ENCODE results near the gene SRP9. TPM values are rescaled to one million over a fixed set of nuclear protein-coding genes. Genes with fewer than 3 reads are reported as not detected.

The SRP9 gene
- total and polyA plus RNA-seq, 10 of the 15 experiments (the other 5 are each of a cell fraction or from before 2014, with no cell fraction given) = 248 to 1,200 (median 514) TPM

GRCh38 chr1:225811622-225812487 is 34.2 kb downstream of the SRP9 start:
- Histone ChIP-seq H3K27me3 (replicated peaks in 1 of 2; ENCODE audit: control insufficient read depth in 2 of 2, insufficient read depth in 2 of 2, low read length in 1 of 2) (no peaks in the 10 kb centered on the region), H3K9me3 (replicated peaks; ENCODE audit: control insufficient read depth, insufficient read depth, low read length) (no peaks in the 10 kb centered on the region), H3K4me2 (ENCODE audit: control insufficient read depth, insufficient read depth) (no peak overlapping the region), H3K4me3 (no peak overlapping the region), H3K79me2 (ENCODE audit: control insufficient read depth, insufficient read depth, low read length) (no peaks in the 10 kb centered on the region), H4K20me1 (ENCODE audit: control insufficient read depth, insufficient read depth) (no peaks in the 10 kb centered on the region), H2AFZ (ENCODE audit: control insufficient read depth, low read depth, low read length) (no peak overlapping the region), H3K9ac (ENCODE audit: control insufficient read depth, insufficient read depth, low read length) (no peak overlapping the region), H3K27ac (ENCODE audit: control insufficient read depth, insufficient read depth) (no peak overlapping the region), H3K36me3 (ENCODE audit: control insufficient read depth in 2 of 2, insufficient read depth in 2 of 2, low read length in 1 of 2) (no peaks in the 10 kb centered on the region), H3K4me1 (ENCODE audit: control insufficient read depth, insufficient read depth, low read length) (no peaks in the 10 kb centered on the region)
- 64% methylated on average over 10 of the region's 10 CpGs for WGBS (ENCODE audit: insufficient coverage, insufficient replicate concordance, low lambda C conversion rate, missing lambda C conversion rate)
- FAIRE-seq = no peak
- in situ Hi-C loops (cut with MboI) (no loop called here), intact Hi-C loops (cut with micrococcal nuclease; ENCODE audit: unreplicated experiment) (no loop called here)
- ATAC-seq = no peak
- ChIA-PET SMC1A (ENCODE audit: uncharacterized antibody, unreplicated experiment) (interaction anchor here (0.7 to 1.2 kb wide), 2 partner anchors 24 to 165 kb away, joined by 4 read pairs; no protein-coding TSS in a partner anchor), RAD21 (ENCODE audit: unreplicated experiment) (no interaction called here), CTCF (interaction anchor here (0.5 to 1.8 kb wide), 2 partner anchors 9 to 118 kb away, joined by 3 to 4 read pairs; no protein-coding TSS in a partner anchor), POLR2A (no interaction called here)
- no peak for DNase-seq (ENCODE audit: low read depth, low spot score)
- no TSS peak for BruUV-seq (replicated peaks)
- TF ChIP-seq TCF7 (IDR thresholded peaks at IDR 0.05; ENCODE audit: borderline replicate concordance) = no peak
- no peak for TF ChIP-seq ZNF274 (IDR thresholded peaks at IDR 0.05; ENCODE audit: insufficient read depth, insufficient read length)
- no peak for TF ChIP-seq TCF3 (IDR thresholded peaks at IDR 0.05; ENCODE audit: borderline replicate concordance, insufficient read depth, low read depth, low read length)
- no peak for TF ChIP-seq CHD2 (IDR thresholded peaks at IDR 0.05; ENCODE audit: borderline replicate concordance, low read depth, low read length)
- no peak for TF ChIP-seq HDAC6 (IDR thresholded peaks at IDR 0.05; ENCODE audit: unreplicated experiment)
- no peak for TF ChIP-seq CUX1 (IDR thresholded peaks at IDR 0.05; ENCODE audit: insufficient replicate concordance, low read depth, low read length)
- no peak for TF ChIP-seq RAD21 (IDR thresholded peaks at IDR 0.05; ENCODE audit: insufficient read depth, low read depth, low read length)
- TF ChIP-seq BACH1 (IDR thresholded peaks at IDR 0.05; ENCODE audit: borderline replicate concordance) = no peak
- no peak for TF ChIP-seq SUPT20H (IDR thresholded peaks at IDR 0.05; ENCODE audit: borderline replicate concordance, control insufficient read depth, low read depth, low read length)
- TF ChIP-seq SIN3A (IDR thresholded peaks at IDR 0.05; ENCODE audit: low read depth, low read length) = no peak
- TF ChIP-seq ATF2 (IDR thresholded peaks at IDR 0.05; ENCODE audit: low read length) = no peak
- TF ChIP-seq STAT1 (conservative IDR thresholded peaks at IDR 0.05) = no peak
- no peak for TF ChIP-seq CTCF (IDR thresholded peaks at IDR 0.05 in 2 of 3, conservative IDR thresholded peaks at IDR 0.05 in 1 of 3; ENCODE audit: control insufficient read depth in 2 of 3, extremely low read depth in 1 of 3, insufficient read depth in 1 of 3, low read depth in 3 of 3, low read length in 3 of 3)
- no peak for TF ChIP-seq KLF5 (IDR thresholded peaks at IDR 0.05; ENCODE audit: partially characterized antibody)
- no peak for TF ChIP-seq SUZ12 (IDR thresholded peaks at IDR 0.05; ENCODE audit: unreplicated experiment)
